Measurements from ENCODE around the gene KSR2.

- no peak for TF ChIP-seq POLR2A (IDR thresholded peaks at IDR 0.05)
- TF ChIP-seq CTCF (IDR thresholded peaks at IDR 0.05): no peak
Measured at GRCh38 chr12:118016424-118017264, 47.9 kb upstream of the KSR2 start, which contains the start of gene RFC5.
